GM18870 (cell line): ENCODE measurements around the gene GUCY2F.

Experiments used
- ATAC-seq: cut with Tn5 transposase; IDR thresholded peaks from one replicate; pipeline ENCODE4 v1.9.1; 2021; ENCODE audit warnings: moderate library complexity; ENCODE audit not compliant: unreplicated experiment

GUCY2F gene

GRCh38 chrX:109398061-109398460, 83.8 kb downstream of the GUCY2F start:
- ATAC-seq, result no peak

DNA sequence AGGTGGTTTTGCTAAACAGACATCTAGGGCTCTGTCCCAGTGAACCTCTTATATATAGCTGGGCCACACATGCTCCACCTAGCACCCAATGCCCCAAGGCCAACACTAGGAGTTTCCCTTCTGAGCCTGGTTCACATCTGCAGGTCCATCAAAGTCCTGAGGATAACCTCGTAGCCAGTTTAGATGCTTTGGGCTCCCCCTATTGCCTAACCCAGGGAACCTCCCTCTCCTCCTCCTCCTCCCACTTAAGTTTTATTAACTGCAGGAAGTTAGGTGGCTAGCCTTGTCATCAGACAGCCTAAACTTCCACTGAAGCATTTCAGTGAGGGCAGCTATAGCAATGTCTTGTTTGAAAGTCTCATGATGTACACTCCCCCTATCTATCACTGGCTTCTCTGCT, 88.0 kb downstream of the GUCY2F start:
- no peak for ATAC-seq

DNA sequence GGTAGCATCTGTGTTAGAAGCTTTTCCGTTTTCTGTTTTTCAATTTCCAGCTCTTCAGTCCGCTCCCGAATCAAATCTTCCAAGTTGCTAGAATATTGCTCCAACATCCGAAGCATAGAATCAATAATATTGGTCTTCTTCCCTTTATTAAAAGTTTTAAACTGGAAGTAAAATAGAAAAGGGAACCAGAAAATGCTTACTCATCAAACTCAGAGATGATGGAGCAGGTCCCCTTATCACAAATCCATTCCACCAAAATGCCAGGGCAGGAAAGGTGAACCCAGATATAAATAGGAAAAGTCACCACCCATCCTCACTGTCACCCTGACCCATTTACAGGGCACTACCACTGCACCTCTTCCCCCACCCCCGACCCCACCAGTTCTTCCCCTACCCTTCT, 89.0 kb downstream of the GUCY2F start:
- ATAC-seq, result no peak

- no peak for ATAC-seq
Observed at GRCh38 chrX:109390556-109390955, 91.3 kb downstream of the GUCY2F start.

- no peak for ATAC-seq
Observed at GRCh38 chrX:109389917-109390316, 92.0 kb downstream of the GUCY2F start.

DNA sequence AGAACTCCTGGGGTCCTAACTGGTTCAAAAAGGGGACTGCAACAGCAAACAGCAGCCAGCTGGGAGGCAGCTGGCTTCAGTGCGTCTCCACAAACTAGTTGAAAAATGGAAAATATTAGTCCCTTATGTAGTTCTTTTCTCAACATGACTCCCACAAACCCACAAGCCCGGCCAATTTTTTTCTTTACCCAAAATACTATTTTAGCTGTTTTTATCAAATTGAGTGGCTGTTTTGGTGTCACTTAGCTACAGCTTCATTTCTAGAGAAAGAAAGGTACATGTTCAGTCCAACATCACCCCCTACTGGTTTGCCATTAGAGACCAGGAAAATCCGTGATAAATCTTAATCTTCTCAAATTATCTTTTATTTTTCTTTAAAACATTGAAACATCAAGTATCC, 97.2 kb downstream of the GUCY2F start:
- no peak for ATAC-seq

- ATAC-seq, result no peak
Observed at GRCh38 chrX:109382332-109382731, 99.6 kb downstream of the GUCY2F start.

DNA sequence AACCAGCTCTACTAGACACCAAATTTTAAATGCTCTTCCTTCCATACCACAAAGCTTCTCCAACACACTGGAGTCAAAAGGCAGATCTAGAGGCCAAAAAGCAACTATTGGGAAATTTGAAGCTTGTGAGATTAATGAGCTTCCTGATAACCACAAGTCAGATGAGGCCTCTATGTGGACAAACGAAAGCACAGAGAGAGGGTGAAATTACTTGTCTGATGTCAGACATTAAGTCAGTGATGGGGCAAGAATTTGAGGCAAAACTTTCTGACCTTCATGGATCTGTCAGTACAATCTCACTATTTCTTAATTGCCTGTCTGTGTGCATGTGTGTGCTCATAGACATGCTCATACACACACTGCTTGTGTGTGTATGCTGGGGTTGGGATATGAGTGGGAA, 103.6 kb downstream of the GUCY2F start:
- ATAC-seq, result no peak

DNA sequence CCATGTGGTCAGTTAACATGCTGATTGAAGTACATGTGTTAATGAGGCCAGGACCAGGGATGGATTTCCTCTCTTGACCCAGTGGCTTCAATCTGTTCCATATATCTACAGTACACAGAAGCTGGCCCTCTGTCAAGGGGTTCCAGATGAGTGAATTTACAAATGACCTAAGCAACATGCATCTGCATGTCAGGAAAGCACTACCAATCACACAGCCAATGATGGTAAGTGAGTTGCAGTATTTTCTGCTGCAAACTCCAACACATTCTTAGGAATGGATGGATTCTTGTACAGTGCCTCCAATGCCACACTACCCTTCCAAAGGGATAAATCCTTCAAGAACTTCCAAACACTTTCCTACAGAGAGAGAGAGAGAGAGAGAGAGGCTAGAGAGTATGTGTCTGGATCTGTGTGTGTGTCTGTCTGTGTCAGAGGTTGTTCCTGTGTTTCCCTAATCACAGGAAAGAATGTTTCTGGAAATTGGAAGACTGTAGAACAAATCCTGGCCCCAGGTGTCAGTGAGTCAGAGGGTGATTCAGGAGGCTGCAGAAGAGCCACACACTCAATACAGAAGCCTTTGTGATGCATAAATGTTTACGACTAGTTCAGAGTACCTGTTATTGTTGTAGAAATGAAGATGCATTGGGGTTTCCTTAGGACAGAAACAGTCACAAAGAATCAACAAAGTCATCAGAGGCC, 107.5 kb downstream of the GUCY2F start:
- no peak for ATAC-seq

- no peak for ATAC-seq
Observed at GRCh38 chrX:109373468-109373867, 108.4 kb downstream of the GUCY2F start.

DNA sequence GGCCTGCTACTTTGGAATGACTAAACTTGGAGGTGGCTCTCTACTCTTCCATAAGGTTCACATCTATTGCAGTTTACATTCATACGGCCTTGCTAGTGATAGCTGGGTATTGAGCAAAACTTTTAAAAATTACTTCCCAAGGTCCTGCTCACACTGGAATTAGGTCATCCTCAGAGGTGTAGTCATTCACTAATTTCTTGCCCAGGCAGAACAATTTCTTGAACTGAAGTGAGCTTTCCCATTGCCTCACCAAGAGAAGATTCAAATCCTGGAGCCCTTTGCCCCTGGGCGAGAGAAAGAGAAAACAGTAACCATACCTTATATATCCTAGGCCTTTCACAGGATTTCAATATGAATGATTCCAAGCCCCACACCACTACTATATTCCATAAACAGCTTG, 109.2 kb downstream of the GUCY2F start:
- no peak for ATAC-seq

GRCh38 chrX:109372291-109372690, 109.6 kb downstream of the GUCY2F start:
- ATAC-seq, result no peak

- ATAC-seq, result no peak
Observed at GRCh38 chrX:109362101-109362500, 119.8 kb downstream of the GUCY2F start.

- no peak for ATAC-seq
Observed at GRCh38 chrX:109360301-109360700, 121.6 kb downstream of the GUCY2F start.

DNA sequence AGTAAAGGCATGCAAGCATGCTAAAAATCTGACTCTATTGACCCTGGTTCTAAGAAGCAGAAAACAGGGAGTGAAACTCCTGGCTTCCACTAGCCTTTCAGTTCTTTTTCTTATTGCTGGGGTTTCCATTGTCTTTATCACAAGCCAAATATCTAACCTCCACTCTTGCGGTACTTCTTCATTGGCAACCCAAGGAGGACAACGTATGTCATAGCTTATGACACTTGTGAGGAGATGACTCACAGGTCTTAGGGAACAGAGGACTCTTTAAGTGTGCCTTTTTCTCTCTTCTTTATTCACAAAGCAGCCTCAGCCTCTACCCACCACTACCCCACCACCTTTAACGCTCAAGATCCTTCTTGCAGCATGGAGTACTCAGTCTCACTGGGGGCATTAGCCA, 124.2 kb downstream of the GUCY2F start:
- ATAC-seq, result peak; percentile 45

GRCh38 chrX:109356684-109357083, 125.2 kb downstream of the GUCY2F start:
- no peak for ATAC-seq

DNA sequence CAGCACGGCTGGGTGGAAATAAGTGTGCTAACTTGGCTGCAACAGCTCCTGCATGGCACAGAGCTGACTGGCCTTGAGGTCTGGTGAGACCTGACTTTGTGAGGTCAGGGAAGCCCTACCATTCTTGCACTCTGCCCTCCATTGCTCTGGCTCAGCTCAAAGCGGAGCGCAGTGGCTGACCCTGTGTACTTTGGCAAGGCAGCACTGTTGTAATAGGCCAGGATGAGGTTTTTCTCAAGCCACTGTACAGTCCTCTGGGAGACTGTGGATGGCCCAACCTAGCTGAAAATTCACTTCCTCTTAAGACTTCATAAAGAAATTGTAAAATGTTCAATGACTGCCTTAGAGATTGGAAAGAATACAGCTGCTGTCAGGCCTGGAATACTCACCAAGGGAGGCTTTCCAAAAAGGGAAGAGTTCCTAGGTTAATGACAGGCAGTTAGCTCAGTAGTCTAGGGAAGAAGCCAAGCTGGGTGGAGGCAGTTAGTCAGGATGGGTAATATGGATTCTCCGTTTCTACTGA, 129.8 kb downstream of the GUCY2F start:
- no peak for ATAC-seq

DNA sequence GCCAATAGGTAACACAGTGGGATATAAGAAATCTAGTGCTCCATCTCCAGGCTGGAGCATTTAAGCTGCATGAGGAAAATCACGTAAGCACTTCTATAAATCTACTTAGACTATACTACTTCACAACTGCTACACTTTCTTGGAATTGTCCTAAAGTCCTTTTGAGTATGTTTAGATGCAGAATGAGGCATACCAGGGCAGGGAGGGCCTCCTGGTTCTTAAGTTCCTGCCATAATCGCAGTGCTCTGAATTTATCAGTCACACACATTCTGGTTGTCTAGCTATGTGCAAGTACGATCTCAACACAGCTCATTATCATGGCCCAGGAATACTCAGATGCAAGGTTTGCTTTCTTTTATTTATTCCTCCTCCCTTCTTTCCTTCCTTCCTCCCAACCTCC, 130.3 kb downstream of the GUCY2F start:
- ATAC-seq, result no peak

- no peak for ATAC-seq
Observed at GRCh38 chrX:109350551-109350950, 131.3 kb downstream of the GUCY2F start.

DNA sequence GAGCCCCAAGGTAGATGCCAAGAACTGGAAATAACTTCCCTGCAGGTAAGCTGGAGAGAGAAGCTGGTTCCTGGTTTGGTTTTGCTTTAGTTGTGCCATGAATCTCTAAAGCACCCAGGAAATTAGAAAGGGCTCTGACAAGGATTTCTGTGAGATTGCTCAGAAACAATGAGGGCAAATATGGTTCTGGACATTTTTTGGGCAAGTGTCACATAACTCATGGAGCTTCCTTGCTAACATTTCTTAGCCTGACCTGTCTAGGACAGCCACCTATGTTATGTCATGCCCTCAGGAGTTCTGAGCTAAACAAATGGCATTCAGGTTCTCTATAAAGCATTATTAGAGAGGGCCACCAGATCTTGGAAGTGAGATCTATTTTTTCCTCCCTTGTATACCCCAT, 131.8 kb downstream of the GUCY2F start:
- ATAC-seq, result no peak

- no peak for ATAC-seq
Observed at GRCh38 chrX:109347632-109348031, 134.3 kb downstream of the GUCY2F start.

DNA sequence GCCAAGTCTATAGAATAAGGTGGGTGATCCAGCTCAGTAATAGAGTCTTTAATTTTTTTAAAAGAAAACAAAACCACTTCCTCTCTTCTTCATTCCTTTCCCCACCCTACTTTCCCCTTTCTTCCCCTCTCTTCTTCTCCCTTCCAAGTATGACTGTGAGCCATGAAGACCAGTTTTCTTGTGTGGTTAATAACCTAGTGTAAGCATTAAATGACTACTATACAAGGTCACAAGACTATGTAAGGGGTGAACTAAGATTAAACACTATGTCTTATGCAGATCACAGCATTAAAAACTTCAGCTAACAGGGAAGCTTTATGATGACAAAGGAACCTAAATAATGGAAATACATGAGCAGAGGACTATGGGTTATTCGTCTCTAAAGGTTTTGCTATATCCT, 135.4 kb downstream of the GUCY2F start:
- ATAC-seq, result no peak

DNA sequence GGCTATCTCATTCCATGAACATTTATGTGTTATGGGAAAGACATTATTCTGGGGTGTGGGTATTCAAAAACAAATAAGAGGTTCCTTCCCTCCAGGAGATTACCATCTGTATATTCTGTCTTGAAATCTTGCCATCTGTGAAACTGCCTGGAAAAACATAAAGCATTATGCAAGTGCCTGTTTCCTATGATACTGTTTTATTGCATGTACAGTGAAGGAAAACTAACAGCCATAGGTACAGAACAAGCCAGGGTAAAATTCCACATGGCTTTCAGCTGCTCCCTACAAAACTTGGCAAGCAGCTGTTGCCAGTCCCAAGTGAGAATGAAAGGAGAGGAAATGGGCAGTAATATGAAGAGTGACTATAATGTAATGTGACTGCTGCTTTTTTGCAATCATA, 136.0 kb downstream of the GUCY2F start:
- ATAC-seq, result no peak
